ENCODE measurements around the gene LDLRAD2. TPM values are rescaled to one million over a fixed set of nuclear protein-coding genes. Genes with fewer than 3 reads are reported as not detected.

The LDLRAD2 gene
- polyA plus RNA-seq, 1 of the 3 experiments (the other 2 are of a cell fraction) = 0.02 TPM

DNA sequence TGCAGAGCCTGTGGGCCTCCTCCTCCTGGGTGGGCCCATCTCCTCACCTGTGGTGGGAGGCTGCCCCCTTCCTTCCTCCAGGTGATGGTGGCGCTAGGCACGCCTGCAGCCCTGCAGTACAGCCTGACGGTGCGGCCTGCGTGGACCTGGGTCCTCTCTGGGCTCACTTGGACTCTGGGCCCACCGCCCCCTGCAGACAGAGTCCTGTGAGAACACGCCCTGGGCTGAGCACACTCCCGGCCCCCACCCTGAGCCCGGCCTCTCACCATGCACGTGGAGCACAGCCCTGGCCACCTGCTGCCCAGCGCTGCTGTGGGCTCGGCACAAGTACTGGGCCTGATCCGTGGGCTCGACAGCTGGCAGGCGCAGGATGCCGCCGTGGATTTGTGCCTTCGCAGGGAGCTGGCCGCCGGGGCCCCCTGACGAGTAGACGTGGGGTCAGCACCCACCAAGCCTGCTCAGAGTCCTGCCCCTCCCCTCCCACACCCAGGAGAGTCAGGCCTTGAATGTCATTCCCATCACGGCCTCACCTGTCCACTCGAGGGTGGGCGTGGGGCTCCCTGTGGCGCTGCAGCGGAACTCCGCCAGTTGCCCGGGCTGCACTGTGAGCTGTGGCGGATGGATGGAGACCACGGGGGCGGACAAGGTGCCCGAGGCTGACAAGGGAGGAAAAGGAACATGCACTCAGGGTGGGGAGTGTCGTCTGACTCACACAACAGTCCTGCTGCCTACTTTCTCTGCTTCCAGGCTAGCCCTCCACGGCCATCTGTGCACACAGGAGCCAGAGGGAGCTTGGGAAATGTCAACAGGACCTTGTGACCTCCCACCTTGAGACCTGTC lies 43.4 kb downstream of the LDLRAD2 start:
- WGBS (ENCODE audit: low lambda C conversion rate) = 91% methylated on average over 20 of the region's 35 CpGs
- no peak for DNase-seq
- H2AFZ ChIP-seq (ENCODE audit: low read depth) = no peak overlapping the region
- H3K4me3 ChIP-seq (ENCODE audit: low read depth in 2 of 2, low read length in 1 of 2) = no peak overlapping the region
- no peak overlapping the region for H3K9ac ChIP-seq
- CTCF ChIA-PET = no interaction called here
- POLR2A ChIA-PET = no interaction called here
- no peaks in the 10 kb centered on the region for H3K9me3 ChIP-seq
- H3K36me3 ChIP-seq (replicated peaks in 1 of 2; ENCODE audit: control insufficient read depth in 1 of 2, insufficient read depth in 2 of 2, low read length in 1 of 2) = peaks cover 11 to 27% of the 10 kb centered on the region in 2 experiments
- no peak for TF ChIP-seq RFX5 (IDR thresholded peaks at IDR 0.05; ENCODE audit: low read length)
- no peak for TF ChIP-seq FOXM1 (IDR thresholded peaks at IDR 0.05; ENCODE audit: low read depth)
- TF ChIP-seq MXI1 (IDR thresholded peaks at IDR 0.05; ENCODE audit: low read depth, low read length) = no peak
- no peak for TF ChIP-seq POLR2AphosphoS5 (IDR thresholded peaks at IDR 0.05; ENCODE audit: low read depth, low read length)
- TF ChIP-seq RXRA (IDR thresholded peaks at IDR 0.05; ENCODE audit: borderline replicate concordance, low read depth) = no peak
- TF ChIP-seq, protein P1, sequence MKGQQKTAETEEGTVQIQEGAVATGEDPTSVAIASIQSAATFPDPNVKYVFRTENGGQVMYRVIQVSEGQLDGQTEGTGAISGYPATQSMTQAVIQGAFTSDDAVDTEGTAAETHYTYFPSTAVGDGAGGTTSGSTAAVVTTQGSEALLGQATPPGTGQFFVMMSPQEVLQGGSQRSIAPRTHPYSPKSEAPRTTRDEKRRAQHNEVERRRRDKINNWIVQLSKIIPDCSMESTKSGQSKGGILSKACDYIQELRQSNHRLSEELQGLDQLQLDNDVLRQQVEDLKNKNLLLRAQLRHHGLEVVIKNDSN (IDR thresholded peaks at IDR 0.05; ENCODE audit: borderline replicate concordance, low read depth) = no peak
- no peak for TF ChIP-seq TAF1 (IDR thresholded peaks at IDR 0.05; ENCODE audit: borderline replicate concordance, low read depth, low read length)
- no peak for TF ChIP-seq JUND (IDR thresholded peaks at IDR 0.05)
- TF ChIP-seq TCF12 (IDR thresholded peaks at IDR 0.05) = no peak
- no peak for TF ChIP-seq TEAD4 (IDR thresholded peaks at IDR 0.05; ENCODE audit: borderline replicate concordance, insufficient read depth)
- TF ChIP-seq, protein P2, sequence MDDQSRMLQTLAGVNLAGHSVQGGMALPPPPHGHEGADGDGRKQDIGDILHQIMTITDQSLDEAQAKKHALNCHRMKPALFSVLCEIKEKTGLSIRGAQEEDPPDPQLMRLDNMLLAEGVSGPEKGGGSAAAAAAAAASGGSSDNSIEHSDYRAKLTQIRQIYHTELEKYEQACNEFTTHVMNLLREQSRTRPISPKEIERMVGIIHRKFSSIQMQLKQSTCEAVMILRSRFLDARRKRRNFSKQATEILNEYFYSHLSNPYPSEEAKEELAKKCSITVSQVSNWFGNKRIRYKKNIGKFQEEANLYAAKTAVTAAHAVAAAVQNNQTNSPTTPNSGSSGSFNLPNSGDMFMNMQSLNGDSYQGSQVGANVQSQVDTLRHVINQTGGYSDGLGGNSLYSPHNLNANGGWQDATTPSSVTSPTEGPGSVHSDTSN (IDR thresholded peaks at IDR 0.05) = no peak
- TF ChIP-seq FOXJ3 (CRISPR knock-in tag; IDR thresholded peaks at IDR 0.05) = no peak
- no peak for TF ChIP-seq CHD2 (IDR thresholded peaks at IDR 0.05; ENCODE audit: low read length, partially characterized antibody)
- TF ChIP-seq, protein P3, sequence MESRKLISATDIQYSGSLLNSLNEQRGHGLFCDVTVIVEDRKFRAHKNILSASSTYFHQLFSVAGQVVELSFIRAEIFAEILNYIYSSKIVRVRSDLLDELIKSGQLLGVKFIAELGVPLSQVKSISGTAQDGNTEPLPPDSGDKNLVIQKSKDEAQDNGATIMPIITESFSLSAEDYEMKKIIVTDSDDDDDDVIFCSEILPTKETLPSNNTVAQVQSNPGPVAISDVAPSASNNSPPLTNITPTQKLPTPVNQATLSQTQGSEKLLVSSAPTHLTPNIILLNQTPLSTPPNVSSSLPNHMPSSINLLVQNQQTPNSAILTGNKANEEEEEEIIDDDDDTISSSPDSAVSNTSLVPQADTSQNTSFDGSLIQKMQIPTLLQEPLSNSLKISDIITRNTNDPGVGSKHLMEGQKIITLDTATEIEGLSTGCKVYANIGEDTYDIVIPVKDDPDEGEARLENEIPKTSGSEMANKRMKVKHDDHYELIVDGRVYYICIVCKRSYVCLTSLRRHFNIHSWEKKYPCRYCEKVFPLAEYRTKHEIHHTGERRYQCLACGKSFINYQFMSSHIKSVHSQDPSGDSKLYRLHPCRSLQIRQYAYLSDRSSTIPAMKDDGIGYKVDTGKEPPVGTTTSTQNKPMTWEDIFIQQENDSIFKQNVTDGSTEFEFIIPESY (IDR thresholded peaks at IDR 0.05; ENCODE audit: borderline replicate concordance, low read depth) = no peak
- no peak for TF ChIP-seq RCOR1 (IDR thresholded peaks at IDR 0.05; ENCODE audit: low read length)
- TF ChIP-seq GABPA (IDR thresholded peaks at IDR 0.05; ENCODE audit: low read depth) = no peak
- no peak for TF ChIP-seq FOSL2 (IDR thresholded peaks at IDR 0.05; ENCODE audit: borderline replicate concordance, low read depth)
- TF ChIP-seq SIN3A (IDR thresholded peaks at IDR 0.05; ENCODE audit: borderline replicate concordance, low read depth, low read length) = no peak
- no peaks in the 10 kb centered on the region for H3K9me2 ChIP-seq
- H3K27me3 ChIP-seq (ENCODE audit: insufficient read depth) = no peaks in the 10 kb centered on the region
- H3F3A ChIP-seq (replicated peaks; ENCODE audit: insufficient read depth) = no peaks in the 10 kb centered on the region
- no peaks in the 10 kb centered on the region for H4K20me1 ChIP-seq (ENCODE audit: insufficient read depth)
- no peak overlapping the region for H3K4me2 ChIP-seq
- H3K79me2 ChIP-seq (ENCODE audit: insufficient read depth) = no peaks in the 10 kb centered on the region
- no peak overlapping the region for H3K27ac ChIP-seq (ENCODE audit: low read depth in 2 of 2, low read length in 1 of 2)
- H3K4me1 ChIP-seq (ENCODE audit: control insufficient read depth in 1 of 2, insufficient read depth in 2 of 2, low read depth in 1 of 2, low read length in 1 of 2) = no peaks in the 10 kb centered on the region

Measured in SK-N-SH (cell line).